Liver (tissue), 9 donors: ENCODE data around the gene SLC25A53. TPM values are rescaled to one million over a fixed set of nuclear protein-coding genes. Genes with fewer than 3 reads are reported as not detected.

Experiments used
- DNase-seq: peaks from one replicate; pipeline ENCODE4 v3.0.0-alpha.2; 2017; ENCODE audit warnings: low spot score
- H3K27ac ChIP-seq, 2 donors: one replicate each; pipeline ENCODE4 v1.7.0; 2013; ENCODE audit warnings: inconsistent platforms in 2 of 2, low read length in 2 of 2, control low read depth in 1 of 2, low read depth in 1 of 2, mild to moderate bottlenecking in 1 of 2
- H3K27me3 ChIP-seq, 4 donors: one replicate each; pipeline versions ENCODE4 v1.6.1 to v1.7.0; 2013; ENCODE audit warnings: low read length in 3 of 4, inconsistent platforms in 1 of 4, mild to moderate bottlenecking in 1 of 4, moderate library complexity in 1 of 4; ENCODE audit not compliant: control insufficient read depth in 4 of 4, insufficient read depth in 4 of 4
- H3K36me3 ChIP-seq, 4 donors: one replicate each; pipeline versions ENCODE4 v1.6.1 to v1.7.0; 2013; ENCODE audit warnings: low read length in 3 of 4, mild to moderate bottlenecking in 3 of 4, low read depth in 1 of 4, moderate library complexity in 1 of 4; ENCODE audit not compliant: control insufficient read depth in 4 of 4, insufficient read depth in 3 of 4
- H3K4me1 ChIP-seq, 4 donors: one replicate each; pipeline versions ENCODE4 v1.6.1 to v1.7.0; 2013; ENCODE audit warnings: low read length in 3 of 4, mild to moderate bottlenecking in 3 of 4, moderate library complexity in 1 of 4; ENCODE audit not compliant: control insufficient read depth in 4 of 4, insufficient read depth in 4 of 4
- H3K4me3 ChIP-seq, 3 donors: one replicate each; pipeline versions ENCODE4 v1.6.1 to v1.7.0; 2013; ENCODE audit warnings: low read length in 3 of 3, control low read depth in 1 of 3, low read depth in 1 of 3, mild to moderate bottlenecking in 1 of 3
- H3K9ac ChIP-seq, 2 donors: one replicate each; pipeline ENCODE4 v1.7.0; 2013; ENCODE audit warnings: low read length in 2 of 2, mild to moderate bottlenecking in 2 of 2, moderate library complexity in 2 of 2, control low read depth in 1 of 2, low read depth in 1 of 2
- H3K9me3 ChIP-seq, 4 donors: one replicate each; pipeline versions ENCODE4 v1.6.1 to v1.7.0; 2013; ENCODE audit warnings: low read length in 3 of 4; ENCODE audit not compliant: control insufficient read depth in 4 of 4
- EGR1 ChIP-seq, 2 donors: IDR thresholded peaks; 2 replicates each; pipeline ENCODE4 v1.6.1; 2016 to 2018; ENCODE audit warnings: antibody characterized with exemption in 2 of 2, low read depth in 2 of 2
- FOXA1 ChIP-seq: IDR thresholded peaks from 2 replicates; pipeline ENCODE4 v1.6.1; 2016; ENCODE audit warnings: antibody characterized with exemption
- FOXA2 ChIP-seq: IDR thresholded peaks from 2 replicates; pipeline ENCODE4 v1.6.1; 2016; ENCODE audit warnings: antibody characterized with exemption
- GABPA ChIP-seq, 2 donors: IDR thresholded peaks in 1 of 2; conservative IDR thresholded peaks in 1 of 2; 2 replicates each; pipeline ENCODE4 v1.6.1; 2016; ENCODE audit warnings: antibody characterized with exemption in 2 of 2, mild to moderate bottlenecking in 1 of 2, moderate library complexity in 1 of 2
- HNF4A ChIP-seq, 2 donors: conservative IDR thresholded peaks; 2 replicates each; pipeline ENCODE4 v1.6.1; 2016; ENCODE audit warnings: antibody characterized with exemption in 2 of 2, mild to moderate bottlenecking in 2 of 2
- HNF4G ChIP-seq: IDR thresholded peaks from 2 replicates; pipeline ENCODE4 v1.6.1; 2016; ENCODE audit warnings: antibody characterized with exemption
- NR2F2 ChIP-seq: IDR thresholded peaks from 2 replicates; pipeline ENCODE4 v1.6.1; 2016; ENCODE audit warnings: antibody characterized with exemption
- RAD21 ChIP-seq, 2 donors: IDR thresholded peaks; 2 replicates each; pipeline ENCODE4 v1.6.1; 2016; ENCODE audit warnings: antibody characterized with exemption in 2 of 2, mild to moderate bottlenecking in 2 of 2
- RXRA ChIP-seq, 2 donors: IDR thresholded peaks; 2 replicates each; pipeline ENCODE4 v1.6.1; 2017 to 2018; ENCODE audit warnings: antibody characterized with exemption in 2 of 2, mild to moderate bottlenecking in 1 of 2
- SP1 ChIP-seq: IDR thresholded peaks from 2 replicates; pipeline ENCODE4 v1.6.1; 2018; ENCODE audit warnings: antibody characterized with exemption, mild to moderate bottlenecking
- YY1 ChIP-seq: IDR thresholded peaks from 2 replicates; pipeline ENCODE4 v1.6.1; 2016; ENCODE audit warnings: antibody characterized with exemption, mild to moderate bottlenecking
- WGBS: extraction: QIAGEN DNeasy Blood & Tissue Kit; methylation state at CpG from one replicate; pipeline ENCODE4 v1.1.7; 2013; 5-methylcytosine and 5-hydroxymethylcytosine counted together
- polyA plus RNA-seq, 2 donors: library from polyadenylated mRNA; stranded (reverse) in 1 of 2; unstranded in 1 of 2; fragments of 200-250 nt in 1 of 2; fragments of >200 nt in 1 of 2; fragmentation: Nextera tagmentation in 1 of 2; extraction: Ambion mirVana in 1 of 2; gene quantifications; one replicate each; pipeline versions ENCODE4 v1.2.1 to v1.2.3, GENCODE V29; 2013 to 2015
- total RNA-seq, 2 donors: library from RNA; depleted of rRNA; stranded (reverse); fragments of >200 nt; gene quantifications; one replicate each; pipeline ENCODE4 v1.2.3, GENCODE V29; 2014
- TF ChIP-seq, protein P1 (sequence below): IDR thresholded peaks from 2 replicates; pipeline ENCODE4 v1.6.1; 2016; ENCODE audit warnings: antibody characterized with exemption, mild to moderate bottlenecking
- TF ChIP-seq, protein P2 (sequence below): fragments of 150-350 bp; IDR thresholded peaks from 2 replicates; pipeline ENCODE4 v1.5.1; 2017; ENCODE audit warnings: improper control_type of control experiment, low read depth, low read length; ENCODE audit not compliant: missing input control
- TF ChIP-seq, protein P3 (sequence below): IDR thresholded peaks from 2 replicates; pipeline ENCODE4 v1.6.1; 2016; ENCODE audit warnings: antibody characterized with exemption
- TF ChIP-seq, protein P4 (sequence below): IDR thresholded peaks from 2 replicates; pipeline ENCODE4 v1.6.1; 2016; ENCODE audit warnings: antibody characterized with exemption
- TF ChIP-seq, protein P5 (sequence below): IDR thresholded peaks from 2 replicates; pipeline ENCODE4 v1.6.1; 2016; ENCODE audit warnings: antibody characterized with exemption
- donor health status: healthy.
- donor health status: healthy.
- donor health status: healthy.
- donor health status: healthy.
- donor health status: healthy.

SLC25A53 gene
- total and polyA plus RNA-seq, 4 donors, result 2.8 to 8.5 (median 7.1) TPM

DNA sequence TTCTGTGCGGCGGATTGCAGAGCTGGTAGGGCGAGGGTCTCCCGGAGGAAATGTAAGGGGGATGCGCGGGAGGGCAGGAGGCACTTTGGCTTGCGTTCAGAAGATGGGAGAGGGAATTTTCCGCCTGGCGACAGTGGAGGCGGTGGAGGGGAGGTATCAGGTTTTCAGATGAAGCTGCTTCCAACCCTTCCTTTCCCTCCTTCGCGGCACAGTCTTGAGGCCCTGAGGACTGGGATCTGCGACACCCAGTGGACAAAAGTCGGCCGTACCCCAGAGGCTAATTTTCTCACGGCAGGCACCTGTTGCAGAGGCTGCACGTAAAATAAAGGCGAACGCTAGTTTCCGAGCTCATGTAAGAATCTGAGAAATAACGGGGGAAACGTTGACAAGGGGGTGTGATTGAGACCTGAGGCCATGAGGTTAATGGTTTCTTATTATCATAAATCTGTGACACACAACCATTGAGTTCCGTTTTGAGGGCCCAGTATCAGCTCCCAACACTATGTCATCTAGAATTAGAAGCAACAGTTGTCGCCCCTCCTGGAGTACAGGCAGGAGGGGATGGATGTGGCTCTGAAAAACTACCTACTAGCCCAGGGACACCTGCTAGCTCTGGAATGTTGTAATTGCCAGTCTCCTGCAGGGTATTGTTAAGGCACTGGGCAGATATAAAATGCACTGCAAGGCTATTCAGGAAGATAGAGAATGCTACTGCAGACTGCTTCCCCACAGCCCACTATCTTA is 43.4 kb downstream of the SLC25A53 start:
- DNase-seq, result no peak
- Histone ChIP-seq H3K27me3 (peaks cover 0 to 11% (median 1%) of the 10 kb centered on the region in 4 donors), H3K27ac (no peak overlapping the region), H3K9ac (no peak overlapping the region), H3K4me3 (peak overlapping the region in 1 of 3 donors; percentile 62), H3K4me1 (peaks cover 0 to 5% (median 1%) of the 10 kb centered on the region in 4 donors), H3K36me3 (no peaks in the 10 kb centered on the region), H3K9me3 (no peaks in the 10 kb centered on the region)
- TF ChIP-seq EGR1 (IDR thresholded peaks at IDR 0.05; ENCODE audit: low read depth in 2 of 2) (no peak), RAD21 (IDR thresholded peaks at IDR 0.05) (peak; percentile 43 to 64), YY1 (no peak), RXRA (IDR thresholded peaks at IDR 0.05) (no peak)
- TF ChIP-seq, protein P1, sequence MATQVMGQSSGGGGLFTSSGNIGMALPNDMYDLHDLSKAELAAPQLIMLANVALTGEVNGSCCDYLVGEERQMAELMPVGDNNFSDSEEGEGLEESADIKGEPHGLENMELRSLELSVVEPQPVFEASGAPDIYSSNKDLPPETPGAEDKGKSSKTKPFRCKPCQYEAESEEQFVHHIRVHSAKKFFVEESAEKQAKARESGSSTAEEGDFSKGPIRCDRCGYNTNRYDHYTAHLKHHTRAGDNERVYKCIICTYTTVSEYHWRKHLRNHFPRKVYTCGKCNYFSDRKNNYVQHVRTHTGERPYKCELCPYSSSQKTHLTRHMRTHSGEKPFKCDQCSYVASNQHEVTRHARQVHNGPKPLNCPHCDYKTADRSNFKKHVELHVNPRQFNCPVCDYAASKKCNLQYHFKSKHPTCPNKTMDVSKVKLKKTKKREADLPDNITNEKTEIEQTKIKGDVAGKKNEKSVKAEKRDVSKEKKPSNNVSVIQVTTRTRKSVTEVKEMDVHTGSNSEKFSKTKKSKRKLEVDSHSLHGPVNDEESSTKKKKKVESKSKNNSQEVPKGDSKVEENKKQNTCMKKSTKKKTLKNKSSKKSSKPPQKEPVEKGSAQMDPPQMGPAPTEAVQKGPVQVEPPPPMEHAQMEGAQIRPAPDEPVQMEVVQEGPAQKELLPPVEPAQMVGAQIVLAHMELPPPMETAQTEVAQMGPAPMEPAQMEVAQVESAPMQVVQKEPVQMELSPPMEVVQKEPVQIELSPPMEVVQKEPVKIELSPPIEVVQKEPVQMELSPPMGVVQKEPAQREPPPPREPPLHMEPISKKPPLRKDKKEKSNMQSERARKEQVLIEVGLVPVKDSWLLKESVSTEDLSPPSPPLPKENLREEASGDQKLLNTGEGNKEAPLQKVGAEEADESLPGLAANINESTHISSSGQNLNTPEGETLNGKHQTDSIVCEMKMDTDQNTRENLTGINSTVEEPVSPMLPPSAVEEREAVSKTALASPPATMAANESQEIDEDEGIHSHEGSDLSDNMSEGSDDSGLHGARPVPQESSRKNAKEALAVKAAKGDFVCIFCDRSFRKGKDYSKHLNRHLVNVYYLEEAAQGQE, result no peak
- TF ChIP-seq, protein P2, sequence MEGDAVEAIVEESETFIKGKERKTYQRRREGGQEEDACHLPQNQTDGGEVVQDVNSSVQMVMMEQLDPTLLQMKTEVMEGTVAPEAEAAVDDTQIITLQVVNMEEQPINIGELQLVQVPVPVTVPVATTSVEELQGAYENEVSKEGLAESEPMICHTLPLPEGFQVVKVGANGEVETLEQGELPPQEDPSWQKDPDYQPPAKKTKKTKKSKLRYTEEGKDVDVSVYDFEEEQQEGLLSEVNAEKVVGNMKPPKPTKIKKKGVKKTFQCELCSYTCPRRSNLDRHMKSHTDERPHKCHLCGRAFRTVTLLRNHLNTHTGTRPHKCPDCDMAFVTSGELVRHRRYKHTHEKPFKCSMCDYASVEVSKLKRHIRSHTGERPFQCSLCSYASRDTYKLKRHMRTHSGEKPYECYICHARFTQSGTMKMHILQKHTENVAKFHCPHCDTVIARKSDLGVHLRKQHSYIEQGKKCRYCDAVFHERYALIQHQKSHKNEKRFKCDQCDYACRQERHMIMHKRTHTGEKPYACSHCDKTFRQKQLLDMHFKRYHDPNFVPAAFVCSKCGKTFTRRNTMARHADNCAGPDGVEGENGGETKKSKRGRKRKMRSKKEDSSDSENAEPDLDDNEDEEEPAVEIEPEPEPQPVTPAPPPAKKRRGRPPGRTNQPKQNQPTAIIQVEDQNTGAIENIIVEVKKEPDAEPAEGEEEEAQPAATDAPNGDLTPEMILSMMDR, result peak; percentile 33
- TF ChIP-seq, protein P3, sequence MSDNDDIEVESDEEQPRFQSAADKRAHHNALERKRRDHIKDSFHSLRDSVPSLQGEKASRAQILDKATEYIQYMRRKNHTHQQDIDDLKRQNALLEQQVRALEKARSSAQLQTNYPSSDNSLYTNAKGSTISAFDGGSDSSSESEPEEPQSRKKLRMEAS, result no peak
- TF ChIP-seq, protein P4, sequence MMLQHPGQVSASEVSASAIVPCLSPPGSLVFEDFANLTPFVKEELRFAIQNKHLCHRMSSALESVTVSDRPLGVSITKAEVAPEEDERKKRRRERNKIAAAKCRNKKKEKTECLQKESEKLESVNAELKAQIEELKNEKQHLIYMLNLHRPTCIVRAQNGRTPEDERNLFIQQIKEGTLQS, result no peak
- WGBS, result 10% methylated on average over 24 of the region's 24 CpGs

DNA sequence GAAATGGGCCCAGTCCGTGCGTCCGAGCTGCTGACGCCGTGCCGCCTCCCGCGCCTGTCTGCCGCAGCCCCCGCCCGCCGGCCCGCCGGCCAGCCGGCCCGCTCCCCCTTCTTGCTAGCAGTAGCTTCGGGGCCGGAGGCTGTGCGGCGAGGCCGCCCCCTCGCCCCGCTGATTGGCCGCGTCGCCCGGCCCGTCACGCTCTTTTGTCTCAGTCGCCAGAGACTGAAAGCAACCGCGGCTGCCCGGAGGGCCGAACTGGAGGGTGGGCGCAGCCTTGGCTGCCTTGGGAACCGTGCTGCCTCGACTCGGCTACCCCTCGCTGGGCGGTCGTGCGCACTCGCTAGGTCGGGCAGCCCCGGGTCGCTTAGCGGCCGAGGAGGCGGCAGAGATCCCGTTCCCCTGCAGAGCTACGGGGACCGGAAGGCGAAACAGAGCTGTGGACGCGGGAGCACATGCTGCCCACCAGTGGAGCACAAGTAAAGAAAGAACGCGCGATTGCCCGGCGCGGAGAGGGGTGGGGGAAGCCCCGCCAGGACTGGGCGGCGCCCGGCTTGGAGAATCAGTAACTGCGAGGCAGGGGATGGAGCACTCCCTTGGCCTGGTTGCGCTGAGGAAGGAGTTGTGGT is 44.4 kb downstream of the SLC25A53 start, which contains the start of gene ZCCHC18:
TSS of gene ZCCHC18 (plus strand) at position 198 of the 626 bp plus-strand sequence. CDS start 1,589 bp downstream, outside the sequence.
- peak within 1 kb of the TSS in 2 of 3 donors; percentile 37 to 62 for H3K4me3 ChIP-seq
- H3K36me3 ChIP-seq, result no peaks in the 10 kb centered on the region
- 1% methylated on average over 67 of the region's 67 CpGs for WGBS
- peaks cover 0 to 11% (median 1%) of the 10 kb centered on the region in 4 donors for H3K27me3 ChIP-seq
- H3K27ac ChIP-seq, result no peak within 1 kb of the TSS
- H3K4me1 ChIP-seq, result peaks cover 0 to 5% (median 1%) of the 10 kb centered on the region in 4 donors
- no peak within 1 kb of the TSS for H3K9ac ChIP-seq
- no peaks in the 10 kb centered on the region for H3K9me3 ChIP-seq
- DNase-seq, result no peak
- TF ChIP-seq FOXA1 (no peak), NR2F2 (no peak), HNF4G (no peak), HNF4A (conservative IDR thresholded peaks at IDR 0.05) (no peak), RAD21 (IDR thresholded peaks at IDR 0.05) (no peak), EGR1 (IDR thresholded peaks at IDR 0.05; ENCODE audit: low read depth in 2 of 2) (no peak), YY1 (no peak), SP1 (no peak), FOXA2 (no peak), GABPA (IDR thresholded peaks at IDR 0.05 in 1 of 2, conservative IDR thresholded peaks at IDR 0.05 in 1 of 2) (no peak)
- TF ChIP-seq, protein P1, result no peak
- TF ChIP-seq, protein P5, sequence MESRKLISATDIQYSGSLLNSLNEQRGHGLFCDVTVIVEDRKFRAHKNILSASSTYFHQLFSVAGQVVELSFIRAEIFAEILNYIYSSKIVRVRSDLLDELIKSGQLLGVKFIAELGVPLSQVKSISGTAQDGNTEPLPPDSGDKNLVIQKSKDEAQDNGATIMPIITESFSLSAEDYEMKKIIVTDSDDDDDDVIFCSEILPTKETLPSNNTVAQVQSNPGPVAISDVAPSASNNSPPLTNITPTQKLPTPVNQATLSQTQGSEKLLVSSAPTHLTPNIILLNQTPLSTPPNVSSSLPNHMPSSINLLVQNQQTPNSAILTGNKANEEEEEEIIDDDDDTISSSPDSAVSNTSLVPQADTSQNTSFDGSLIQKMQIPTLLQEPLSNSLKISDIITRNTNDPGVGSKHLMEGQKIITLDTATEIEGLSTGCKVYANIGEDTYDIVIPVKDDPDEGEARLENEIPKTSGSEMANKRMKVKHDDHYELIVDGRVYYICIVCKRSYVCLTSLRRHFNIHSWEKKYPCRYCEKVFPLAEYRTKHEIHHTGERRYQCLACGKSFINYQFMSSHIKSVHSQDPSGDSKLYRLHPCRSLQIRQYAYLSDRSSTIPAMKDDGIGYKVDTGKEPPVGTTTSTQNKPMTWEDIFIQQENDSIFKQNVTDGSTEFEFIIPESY, result no peak
- TF ChIP-seq, protein P4, result no peak
